HCT116 (cell line): ENCODE measurements around the gene BICD1. TPM values are rescaled to one million over a fixed set of nuclear protein-coding genes. Genes with fewer than 3 reads are reported as not detected.

Experiments
- ATAC-seq: fragments of 200-7000 bp; cut with Tn5 transposase; 2 replicates; pipeline ENCODE4 v1.9.1; 2020; ENCODE audit warnings: mild to moderate bottlenecking, moderate library complexity
- BruUV-seq: library from RNA; stranded (reverse); fragments of 400-500 nt; replicated peaks from 2 replicates; lab custom pipeline; 2021; lab: Mats Ljungman, UMichigan
- CTCF ChIA-PET: fragments of 300-600 bp; sonication (Branson Sonifier 250); formaldehyde crosslinking; loops from one replicate; lab custom pipeline; 2021; ENCODE audit warnings: antibody characterized with exemption; lab: Charles Lee
- POLR2A ChIA-PET: fragments of 300-600, 350-600 bp; sonication (Branson Sonifier 250); formaldehyde crosslinking; loops from one replicate; lab custom pipeline; 2021; ENCODE audit warnings: antibody characterized with exemption; lab: Charles Lee
- RAD21 ChIA-PET, 2 experiments: fragments of 300-600 bp; sonication (Branson Sonifier 250); formaldehyde crosslinking; loops; one replicate each; lab custom pipeline; 2023; ENCODE audit warnings: low total read pairs in 2 of 2; ENCODE audit not compliant: uncharacterized antibody in 2 of 2, unreplicated experiment in 2 of 2, low non-redundant PET in 1 of 2; lab: Charles Lee
- DNase-seq: peaks from one replicate; pipeline ENCODE4 v3.0.0-alpha.2; 2010; ENCODE audit warnings: low read depth, low spot score
- H2AFZ ChIP-seq: fragments of 200-600 bp; shearing (Covaris generic), sonication (generic); 2 replicates; pipeline ENCODE4 v1.6.1; 2017; ENCODE audit warnings: low read depth, mixed run types, mixed read lengths, antibody characterized with exemption, low read length; ENCODE audit not compliant: poor library complexity, severe bottlenecking
- H3K27ac ChIP-seq: 2 replicates; pipeline ENCODE4 v1.5.1; 2012; ENCODE audit warnings: low read depth, low read length
- H3K27me3 ChIP-seq: fragments of 200-600 bp; sonication (generic); 2 replicates; pipeline ENCODE4 v1.6.1; 2016; ENCODE audit warnings: mixed run types, low read length, mixed read lengths; ENCODE audit not compliant: insufficient read depth
- H3K36me3 ChIP-seq, 2 experiments: fragments of 200-500 bp in 1 of 2; fragments of 200-600 bp in 1 of 2; sonication (Bioruptor generic) in 1 of 2; sonication (generic) in 1 of 2; 2 replicates each; pipeline versions ENCODE4 v1.5.1 to v1.6.1; 2014 to 2016; ENCODE audit warnings: low read length in 2 of 2, inconsistent platforms in 1 of 2, mixed read lengths in 1 of 2, mixed run types in 1 of 2; ENCODE audit not compliant: insufficient read depth in 2 of 2, control insufficient read depth in 1 of 2
- H3K4me1 ChIP-seq, 2 experiments: fragments of 200-600 bp in 1 of 2; sonication (generic) in 1 of 2; 2 replicates each; pipeline versions ENCODE4 v1.5.1 to v1.6.1; 2012 to 2017; ENCODE audit warnings: low read length in 2 of 2, inconsistent platforms in 1 of 2, mild to moderate bottlenecking in 1 of 2, mixed read lengths in 1 of 2, mixed run types in 1 of 2, moderate library complexity in 1 of 2; ENCODE audit not compliant: insufficient read depth in 2 of 2, control insufficient read depth in 1 of 2
- H3K4me2 ChIP-seq: fragments of 200-600 bp; sonication (generic); 2 replicates; pipeline ENCODE4 v1.6.1; 2017; ENCODE audit warnings: mixed run types, low read length, mixed read lengths
- H3K4me3 ChIP-seq, 2 experiments: fragments of 200-600 bp in 1 of 2; sonication (generic) in 1 of 2; replicated peaks in 1 of 2; 2 replicates each; pipeline ENCODE4 v1.5.1; 2011 to 2016; ENCODE audit warnings: low read length in 2 of 2, control low read depth in 1 of 2, low read depth in 1 of 2, mild to moderate bottlenecking in 1 of 2, mixed read lengths in 1 of 2, mixed run types in 1 of 2
- H3K79me2 ChIP-seq: fragments of 200-600 bp; sonication (generic); 2 replicates; pipeline ENCODE4 v1.6.1; 2017; ENCODE audit warnings: mild to moderate bottlenecking, mixed run types, low read length, moderate library complexity, mixed read lengths; ENCODE audit not compliant: insufficient read depth
- H3K9ac ChIP-seq: fragments of 200-600 bp; sonication (generic); 2 replicates; pipeline ENCODE4 v1.6.1; 2016; ENCODE audit warnings: low read length, mixed read lengths
- H3K9me2 ChIP-seq: fragments of 200-600 bp; sonication (generic), shearing (Covaris generic); 2 replicates; pipeline ENCODE4 v1.6.1; 2017; ENCODE audit warnings: mixed run types, mild to moderate bottlenecking, moderate library complexity; ENCODE audit not compliant: insufficient read depth
- H3K9me3 ChIP-seq, 2 experiments: fragments of 200-500 bp in 1 of 2; fragments of 200-600 bp in 1 of 2; sonication (Bioruptor generic) in 1 of 2; sonication (generic) in 1 of 2; 2 replicates each; pipeline ENCODE4 v1.6.1; 2014 to 2017; ENCODE audit warnings: low read length in 2 of 2, mixed read lengths in 2 of 2, inconsistent platforms in 1 of 2, low read depth in 1 of 2, mild to moderate bottlenecking in 1 of 2, mixed run types in 1 of 2, moderate library complexity in 1 of 2; ENCODE audit not compliant: control insufficient read depth in 1 of 2, insufficient read depth in 1 of 2
- H4K20me1 ChIP-seq: fragments of 200-600 bp; sonication (generic), shearing (Covaris generic); 2 replicates; pipeline ENCODE4 v1.6.1; 2017; ENCODE audit warnings: mixed run types, mild to moderate bottlenecking, moderate library complexity; ENCODE audit not compliant: insufficient read depth
- ATF3 ChIP-seq: IDR thresholded peaks from 2 replicates; pipeline ENCODE4 v1.6.1; 2012
- CEBPB ChIP-seq: IDR thresholded peaks from 2 replicates; pipeline ENCODE4 v1.6.1; 2012; ENCODE audit warnings: low read depth
- EGR1 ChIP-seq: IDR thresholded peaks from 2 replicates; pipeline ENCODE4 v1.6.1; 2012; ENCODE audit warnings: low read depth
- ELF1 ChIP-seq: IDR thresholded peaks from 2 replicates; pipeline ENCODE4 v1.6.1; 2012; ENCODE audit warnings: low read depth, borderline replicate concordance
- EZH2phosphoT487 ChIP-seq: fragments of 200-600 bp; IDR thresholded peaks from 2 replicates; pipeline ENCODE4 v1.6.1; 2018; ENCODE audit warnings: antibody characterized with exemption, borderline replicate concordance
- FOSL1 ChIP-seq: IDR thresholded peaks from 2 replicates; pipeline ENCODE4 v1.6.1; 2012; ENCODE audit warnings: low read depth
- POLR2AphosphoS5 ChIP-seq: IDR thresholded peaks from 2 replicates; pipeline ENCODE4 v1.6.1; 2011; ENCODE audit warnings: mild to moderate bottlenecking, low read depth, low read length, moderate library complexity
- SIN3A ChIP-seq: IDR thresholded peaks from 2 replicates; pipeline ENCODE4 v1.6.1; 2012; ENCODE audit warnings: low read depth
- SRF ChIP-seq: IDR thresholded peaks from 2 replicates; pipeline ENCODE4 v1.6.1; 2012; ENCODE audit warnings: low read depth
- TCF7L2 ChIP-seq: IDR thresholded peaks from 2 replicates; pipeline ENCODE4 v1.7.0; 2011; ENCODE audit warnings: borderline replicate concordance, inconsistent platforms; ENCODE audit not compliant: insufficient read depth, insufficient read length; ENCODE audit errors: extremely low read depth
- ZFX ChIP-seq: fragments of 450-650 bp; IDR thresholded peaks from 2 replicates; pipeline ENCODE4 v1.6.1; 2017
- ZNF274 ChIP-seq: fragments of 200-500 bp; sonication (Bioruptor generic); IDR thresholded peaks from 2 replicates; pipeline ENCODE4 v1.6.1; 2014; ENCODE audit warnings: mild to moderate bottlenecking, low read depth, low read length, inconsistent platforms
- intact Hi-C: fragments of 100-400 bp; cut with micrococcal nuclease; formaldehyde crosslinking; loops from 2 replicates; pipeline ENCODE4 v1.10.0; 2022
- total RNA-seq: library from RNA; stranded (reverse); gene quantifications from one replicate; pipeline ENCODE4 v1.2.1, GENCODE V29; 2021; ENCODE audit not compliant: unreplicated experiment
- TF ChIP-seq, protein P1 (sequence below): IDR thresholded peaks from 2 replicates; pipeline ENCODE4 v1.6.1; 2012; ENCODE audit warnings: low read depth
- TF ChIP-seq, protein P2 (sequence below): IDR thresholded peaks from 2 replicates; pipeline ENCODE4 v1.6.1; 2012

The BICD1 gene
- total RNA-seq, 1 experiment from 2014 or later, result 32.5 TPM

- Histone ChIP-seq H3K9me3 (no peaks in the 10 kb centered on the region), H3K4me3 (no peak overlapping the region), H2AFZ (no peak overlapping the region), H4K20me1 (no peaks in the 10 kb centered on the region), H3K9me2 (no peaks in the 10 kb centered on the region), H3K4me1 (no peaks in the 10 kb centered on the region), H3K27ac (no peak overlapping the region), H3K79me2 (no peaks in the 10 kb centered on the region), H3K36me3 (no peaks in the 10 kb centered on the region), H3K9ac (no peak overlapping the region), H3K27me3 (no peaks in the 10 kb centered on the region), H3K4me2 (no peak overlapping the region)
- DNase-seq (no peak), ATAC-seq (no peak)
- TF ChIP-seq ELF1, result no peak
- TF ChIP-seq ZFX, result no peak
- no peak for TF ChIP-seq EZH2phosphoT487
- TF ChIP-seq SIN3A, result no peak
- TF ChIP-seq ATF3, result no peak
- TF ChIP-seq, protein P1, sequence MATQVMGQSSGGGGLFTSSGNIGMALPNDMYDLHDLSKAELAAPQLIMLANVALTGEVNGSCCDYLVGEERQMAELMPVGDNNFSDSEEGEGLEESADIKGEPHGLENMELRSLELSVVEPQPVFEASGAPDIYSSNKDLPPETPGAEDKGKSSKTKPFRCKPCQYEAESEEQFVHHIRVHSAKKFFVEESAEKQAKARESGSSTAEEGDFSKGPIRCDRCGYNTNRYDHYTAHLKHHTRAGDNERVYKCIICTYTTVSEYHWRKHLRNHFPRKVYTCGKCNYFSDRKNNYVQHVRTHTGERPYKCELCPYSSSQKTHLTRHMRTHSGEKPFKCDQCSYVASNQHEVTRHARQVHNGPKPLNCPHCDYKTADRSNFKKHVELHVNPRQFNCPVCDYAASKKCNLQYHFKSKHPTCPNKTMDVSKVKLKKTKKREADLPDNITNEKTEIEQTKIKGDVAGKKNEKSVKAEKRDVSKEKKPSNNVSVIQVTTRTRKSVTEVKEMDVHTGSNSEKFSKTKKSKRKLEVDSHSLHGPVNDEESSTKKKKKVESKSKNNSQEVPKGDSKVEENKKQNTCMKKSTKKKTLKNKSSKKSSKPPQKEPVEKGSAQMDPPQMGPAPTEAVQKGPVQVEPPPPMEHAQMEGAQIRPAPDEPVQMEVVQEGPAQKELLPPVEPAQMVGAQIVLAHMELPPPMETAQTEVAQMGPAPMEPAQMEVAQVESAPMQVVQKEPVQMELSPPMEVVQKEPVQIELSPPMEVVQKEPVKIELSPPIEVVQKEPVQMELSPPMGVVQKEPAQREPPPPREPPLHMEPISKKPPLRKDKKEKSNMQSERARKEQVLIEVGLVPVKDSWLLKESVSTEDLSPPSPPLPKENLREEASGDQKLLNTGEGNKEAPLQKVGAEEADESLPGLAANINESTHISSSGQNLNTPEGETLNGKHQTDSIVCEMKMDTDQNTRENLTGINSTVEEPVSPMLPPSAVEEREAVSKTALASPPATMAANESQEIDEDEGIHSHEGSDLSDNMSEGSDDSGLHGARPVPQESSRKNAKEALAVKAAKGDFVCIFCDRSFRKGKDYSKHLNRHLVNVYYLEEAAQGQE, result no peak
- TF ChIP-seq SRF, result no peak
- no peak for TF ChIP-seq TCF7L2
- TF ChIP-seq CEBPB, result no peak
- TF ChIP-seq, protein P2, sequence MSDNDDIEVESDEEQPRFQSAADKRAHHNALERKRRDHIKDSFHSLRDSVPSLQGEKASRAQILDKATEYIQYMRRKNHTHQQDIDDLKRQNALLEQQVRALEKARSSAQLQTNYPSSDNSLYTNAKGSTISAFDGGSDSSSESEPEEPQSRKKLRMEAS, result no peak
- TF ChIP-seq FOSL1, result no peak
- TF ChIP-seq EGR1, result no peak
- TF ChIP-seq POLR2AphosphoS5, result no peak
- TF ChIP-seq ZNF274, result no peak
- RAD21 ChIA-PET, result no interaction called here
- CTCF ChIA-PET, result no interaction called here
- intact Hi-C loops, result no loop called here
- BruUV-seq, result no TSS peak
- POLR2A ChIA-PET, result no interaction called here
These were observed 36.3 kb upstream of the BICD1 start for GRCh38 chr12:32070370-32070769.
